ENCODE measurements around the gene UFD1.
"Not testable (repeated sequence)": the region's sequence is repeated elsewhere in the genome, so short reads cannot be mapped to it uniquely, and the experiment has no call there.

Gene UFD1

GRCh38 chr22:19446603-19447329 lies 32.2 kb downstream of the UFD1 start:
- DNase-seq, result no peak

- DNase-seq, result not testable (repeated sequence)
Measured at GRCh38 chr22:19445279-19445982, 33.6 kb downstream of the UFD1 start.

GRCh38 chr22:19443544-19444211 lies 35.3 kb downstream of the UFD1 start:
- DNase-seq, result no peak

GRCh38 chr22:19442166-19442565 lies 36.8 kb downstream of the UFD1 start:
- DNase-seq, result no peak

- DNase-seq, result no peak
Measured at GRCh38 chr22:19440411-19441195, 38.4 kb downstream of the UFD1 start.

- no peak for DNase-seq
Measured at GRCh38 chr22:19438298-19438697, 40.7 kb downstream of the UFD1 start.

GRCh38 chr22:19436444-19437161 lies 42.4 kb downstream of the UFD1 start:
- DNase-seq, result not testable (repeated sequence)

GRCh38 chr22:19434829-19435580 lies 44.0 kb downstream of the UFD1 start:
- DNase-seq, result no peak

GRCh38 chr22:19434401-19434800 lies 44.6 kb downstream of the UFD1 start:
- no peak for DNase-seq

- DNase-seq, result peak; percentile 92
Measured at GRCh38 chr22:19432133-19432851, 46.7 kb downstream of the UFD1 start, which contains the start of gene MRPL40. Gene MRPL40 (plus strand): TSS chr22:19432545. CDS start chr22:19432555, 10 bp downstream.

- peak; percentile 85 for DNase-seq
Measured at GRCh38 chr22:19431649-19432132, 47.3 kb downstream of the UFD1 start, which contains the start of gene HIRA. Gene HIRA (minus strand): TSS chr22:19431733. CDS start chr22:19431476, 257 bp downstream.

- peak; percentile 24 for DNase-seq
Measured at GRCh38 chr22:19430890-19431541, 48.0 kb downstream of the UFD1 start.

GRCh38 chr22:19429950-19430889 lies 48.8 kb downstream of the UFD1 start:
- DNase-seq, result peak; percentile 37

GRCh38 chr22:19424186-19424500 lies 54.9 kb downstream of the UFD1 start:
- DNase-seq, result no peak

GRCh38 chr22:19422440-19423301 lies 56.3 kb downstream of the UFD1 start:
- no peak for DNase-seq

- no peak for DNase-seq
Measured at GRCh38 chr22:19420321-19420720, 58.7 kb downstream of the UFD1 start.

- DNase-seq, result peak; percentile 24
Measured at GRCh38 chr22:19419464-19420178, 59.4 kb downstream of the UFD1 start.
